Measurements from ENCODE around the gene MASP2.
"Not testable (repeated sequence)": the region's sequence is repeated elsewhere in the genome, so short reads cannot be mapped to it uniquely, and the experiment has no call there.

MASP2 gene

GRCh38 chr1:11039351-11040104 is 7.5 kb downstream of the MASP2 start:
- no peak for DNase-seq (ENCODE audit: low read depth)

DNA sequence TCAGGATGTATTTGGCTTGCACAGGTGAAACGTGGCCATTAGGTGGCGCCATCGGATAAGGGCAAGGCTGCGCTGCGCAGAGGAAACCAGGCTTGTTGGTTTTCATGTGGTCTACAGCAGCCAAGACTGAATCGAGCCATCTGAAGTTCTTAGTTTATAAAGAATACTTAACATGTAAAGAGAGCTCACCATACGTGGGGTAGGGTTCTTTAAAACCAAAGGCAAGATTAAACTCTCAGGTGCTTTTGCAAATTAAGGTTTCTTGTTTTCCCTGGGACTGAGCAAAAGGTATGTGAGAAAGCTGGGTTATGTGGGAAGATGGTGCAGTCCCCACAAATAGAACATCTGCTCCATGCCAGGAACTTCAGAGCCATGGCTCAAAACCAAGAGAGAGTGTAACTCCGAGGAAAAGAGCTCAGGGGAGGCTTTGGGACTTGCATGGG is 9.3 kb downstream of the MASP2 start:
- DNase-seq (ENCODE audit: low read depth), result peak; percentile 83

DNA sequence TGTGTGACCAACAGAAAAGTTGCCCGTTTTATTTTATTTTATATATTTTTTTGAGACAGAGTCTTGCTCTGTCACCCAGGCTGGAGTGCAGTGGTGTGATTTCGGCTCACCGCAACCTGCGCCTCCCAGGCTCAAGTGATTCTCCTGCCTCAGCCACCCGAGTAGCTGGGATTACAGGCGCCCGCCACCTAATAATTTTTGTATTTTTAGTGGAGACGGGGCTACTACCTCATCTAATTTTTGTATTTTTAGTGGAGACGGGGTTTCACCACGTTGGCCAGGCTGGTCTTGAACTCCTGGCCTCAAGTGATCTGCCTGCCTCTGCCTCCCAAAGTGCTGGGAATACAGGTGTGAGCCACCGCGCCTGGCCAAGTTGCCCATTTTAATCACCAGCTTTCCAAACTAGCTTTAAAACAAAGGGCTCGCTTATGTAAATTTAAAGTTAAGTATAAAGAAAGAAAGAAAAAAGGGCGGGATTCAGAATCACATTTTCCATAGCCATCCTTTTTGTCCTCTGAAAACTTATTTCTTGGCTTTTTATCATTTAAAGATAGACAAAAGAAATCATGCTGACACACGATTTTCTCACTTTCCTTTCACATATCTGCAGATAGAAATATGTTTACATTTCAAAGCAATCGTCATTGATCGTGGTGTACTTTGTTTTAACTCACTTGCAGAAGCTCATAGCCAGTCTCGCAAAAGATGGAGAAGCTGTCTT is 9.9 kb downstream of the MASP2 start:
- not testable (repeated sequence) for DNase-seq (ENCODE audit: low read depth)

DNA sequence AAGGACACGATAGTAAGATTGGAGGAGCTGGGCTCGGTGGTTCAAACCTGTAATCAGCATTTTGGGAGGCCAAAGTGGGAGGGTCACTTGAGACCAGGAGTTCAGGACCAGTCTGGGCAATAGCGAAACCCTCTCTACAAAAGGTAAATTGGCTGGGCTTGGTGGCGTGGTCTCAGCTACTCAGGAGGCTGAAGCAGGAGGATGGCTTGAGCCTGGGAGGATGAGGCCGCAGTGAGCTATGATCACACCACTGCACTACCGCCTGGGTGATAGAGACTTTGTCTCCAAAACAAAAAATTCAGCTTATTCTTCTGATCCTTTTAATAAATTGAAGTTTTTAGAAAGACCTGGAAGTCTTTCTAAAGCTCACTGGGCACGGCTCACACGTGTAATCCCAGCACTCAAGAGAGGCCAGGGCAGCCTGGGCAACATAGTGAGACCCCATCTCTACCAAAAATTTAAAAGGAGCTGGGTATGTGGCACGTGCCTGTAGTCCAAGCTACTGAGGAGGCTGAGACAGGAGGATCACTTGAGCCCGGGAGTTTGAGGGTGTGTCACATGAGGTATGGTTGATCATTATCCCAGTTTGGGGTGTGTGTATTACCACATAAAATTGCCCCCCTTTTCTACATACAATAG is 15.3 kb downstream of the MASP2 start:
- DNase-seq (ENCODE audit: low read depth), result no peak

GRCh38 chr1:11030865-11031264 is 16.2 kb downstream of the MASP2 start:
- DNase-seq (ENCODE audit: low read depth), result no peak

- no peak for DNase-seq (ENCODE audit: low read depth)
Measured at GRCh38 chr1:11028018-11028417, 19.0 kb downstream of the MASP2 start.

GRCh38 chr1:11027316-11027715 is 19.7 kb downstream of the MASP2 start:
- DNase-seq (ENCODE audit: low read depth), result no peak

DNA sequence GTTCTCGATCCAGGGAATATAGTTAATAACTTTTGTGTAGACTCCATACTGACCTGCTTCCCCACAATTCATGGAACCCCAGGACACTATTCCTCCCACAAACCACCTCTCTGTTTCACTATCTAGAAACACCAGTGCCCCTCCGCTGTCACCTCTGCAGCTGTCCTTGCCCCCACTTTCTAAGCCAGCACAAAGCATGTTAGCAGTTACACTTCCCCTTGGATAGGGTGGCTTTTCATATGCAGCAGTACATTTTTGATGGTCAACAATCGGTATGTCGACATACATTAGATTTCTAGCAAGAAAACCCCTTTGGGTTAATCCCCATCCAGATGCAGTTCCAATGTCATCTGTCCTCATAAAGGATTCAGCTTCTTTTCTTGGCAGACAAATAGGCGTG is 20.1 kb downstream of the MASP2 start:
- no peak for DNase-seq (ENCODE audit: low read depth)

DNA sequence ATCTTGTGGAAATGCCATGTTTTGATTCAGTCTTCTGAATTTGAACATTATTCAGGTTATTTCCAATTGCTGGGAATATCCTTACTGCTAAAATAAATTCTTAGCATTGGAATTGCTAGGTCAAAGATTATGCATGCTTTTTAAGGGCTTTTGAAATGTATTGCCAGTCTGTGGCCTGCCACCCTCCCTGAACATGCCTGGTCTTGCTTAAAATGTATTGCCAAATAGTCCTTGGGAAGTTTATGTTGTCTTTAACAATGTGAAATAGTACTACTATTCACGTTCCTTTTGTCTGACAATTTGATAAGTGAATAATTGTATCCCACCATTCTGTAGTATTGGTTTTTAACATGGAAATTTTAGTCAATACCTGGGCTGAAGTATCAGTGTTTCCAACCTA is 21.0 kb downstream of the MASP2 start:
- no peak for DNase-seq (ENCODE audit: low read depth)

DNA sequence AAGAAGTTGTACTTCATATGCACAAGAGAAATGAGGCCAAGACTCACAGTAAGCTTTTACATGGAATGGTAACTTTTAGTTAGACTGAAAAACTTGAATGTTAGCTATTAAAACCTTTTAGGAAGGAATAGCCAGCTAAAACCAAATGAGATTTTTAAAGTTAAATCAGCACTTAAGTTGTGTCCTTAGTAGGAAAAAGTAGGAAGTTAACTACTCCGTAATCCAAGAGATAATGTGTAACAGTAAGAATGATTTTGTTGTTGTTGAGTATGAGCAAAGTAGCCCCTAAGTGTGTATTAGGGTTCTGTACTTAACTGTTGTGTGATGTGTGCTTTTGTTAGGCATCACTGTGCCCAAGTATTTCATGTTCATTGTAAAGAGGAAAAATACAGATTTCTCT is 21.4 kb downstream of the MASP2 start:
- DNase-seq (ENCODE audit: low read depth), result no peak

DNA sequence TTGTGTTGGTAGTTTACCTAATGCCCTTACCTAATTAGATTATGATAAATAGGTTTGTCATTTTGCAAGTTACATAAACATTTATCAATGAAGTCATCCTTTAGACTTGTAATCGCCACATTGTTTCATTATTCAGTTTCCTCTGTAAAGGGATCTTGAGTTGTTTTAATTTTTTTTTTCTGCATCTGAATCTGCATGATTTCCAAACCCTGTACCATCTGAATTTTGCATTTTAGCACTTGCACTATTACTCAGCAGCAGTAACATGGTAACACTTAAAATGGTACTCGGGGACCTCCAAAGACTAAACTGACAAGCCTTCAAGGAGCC is 22.2 kb downstream of the MASP2 start:
- no peak for DNase-seq (ENCODE audit: low read depth)

DNA sequence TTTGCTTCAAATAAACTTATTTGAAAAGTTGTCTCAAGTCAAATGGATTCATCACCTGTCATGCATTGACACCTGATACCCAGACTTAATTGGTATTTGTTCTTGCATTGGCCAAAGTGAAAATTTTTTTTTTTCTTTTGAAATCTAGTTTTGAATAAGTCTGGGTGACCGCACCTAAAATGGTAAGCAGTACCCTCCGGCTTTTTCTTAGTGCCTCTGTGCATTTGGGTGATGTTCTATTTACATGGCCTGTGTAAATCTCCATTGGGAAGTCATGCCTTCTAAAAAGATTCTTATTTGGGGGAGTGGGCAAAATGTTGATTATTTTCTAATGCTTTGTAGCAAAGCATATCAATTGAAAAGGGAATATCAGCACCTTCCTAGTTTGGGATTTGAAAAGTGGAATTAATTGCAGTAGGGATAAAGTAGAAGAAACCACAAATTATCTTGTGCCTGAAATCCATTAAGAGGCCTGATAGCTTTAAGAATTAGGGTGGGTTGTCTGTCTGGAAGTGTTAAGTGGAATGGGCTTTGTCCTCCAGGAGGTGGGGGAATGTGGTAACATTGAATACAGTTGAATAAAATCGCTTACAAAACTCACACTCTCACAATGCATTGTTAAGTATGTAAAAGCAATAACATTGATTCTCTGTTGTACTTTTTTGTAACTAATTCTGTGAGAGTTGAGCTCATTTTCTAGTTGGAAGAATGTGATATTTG is 22.7 kb downstream of the MASP2 start:
- no peak for DNase-seq (ENCODE audit: low read depth)

DNA sequence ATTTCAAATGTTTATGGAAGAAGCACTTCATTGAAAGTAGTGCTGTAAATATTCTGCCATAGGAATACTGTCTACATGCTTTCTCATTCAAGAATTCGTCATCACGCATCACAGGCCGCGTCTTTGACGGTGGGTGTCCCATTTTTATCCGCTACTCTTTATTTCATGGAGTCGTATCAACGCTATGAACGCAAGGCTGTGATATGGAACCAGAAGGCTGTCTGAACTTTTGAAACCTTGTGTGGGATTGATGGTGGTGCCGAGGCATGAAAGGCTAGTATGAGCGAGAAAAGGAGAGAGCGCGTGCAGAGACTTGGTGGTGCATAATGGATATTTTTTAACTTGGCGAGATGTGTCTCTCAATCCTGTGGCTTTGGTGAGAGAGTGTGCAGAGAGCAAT is 23.8 kb downstream of the MASP2 start:
- DNase-seq (ENCODE audit: low read depth), result no peak

DNA sequence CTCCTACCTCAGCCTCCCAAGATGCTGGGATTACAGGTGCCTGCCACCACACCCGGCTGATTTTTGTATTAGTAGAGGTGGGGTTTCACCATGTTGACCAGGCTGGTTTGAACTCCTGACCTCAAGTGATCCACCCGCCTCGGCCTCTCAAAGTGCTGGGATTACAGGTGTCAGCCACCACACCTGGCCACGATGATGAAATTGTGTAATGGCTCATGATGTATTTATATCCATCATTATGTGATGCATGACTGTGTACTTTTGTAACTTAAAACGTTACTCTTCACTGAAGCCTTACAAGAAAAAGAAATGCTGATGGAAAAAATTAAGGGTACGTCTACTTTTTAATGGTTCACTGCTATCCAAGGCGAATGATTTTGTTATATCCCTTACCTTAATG is 27.1 kb downstream of the MASP2 start:
- no peak for DNase-seq (ENCODE audit: low read depth)

DNA sequence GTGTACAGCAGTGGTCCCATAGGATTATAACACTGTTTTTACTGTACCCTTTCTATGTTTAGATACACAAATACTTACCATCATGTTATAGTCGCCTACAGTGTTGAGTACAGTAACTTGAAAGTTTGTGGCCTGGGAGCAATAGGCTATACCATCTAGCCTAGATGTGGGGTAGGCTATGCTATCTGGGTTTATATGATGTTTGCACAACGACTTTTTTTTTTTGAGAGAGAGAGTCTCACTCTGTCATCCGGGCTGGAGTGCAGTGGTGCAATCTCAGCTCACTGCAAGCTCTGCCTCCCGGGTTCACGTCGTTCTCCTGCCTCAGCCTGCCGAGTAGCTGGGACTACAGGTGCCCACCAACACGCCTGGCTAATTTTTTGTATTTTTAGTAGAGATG is 27.7 kb downstream of the MASP2 start:
- not testable (repeated sequence) for DNase-seq (ENCODE audit: low read depth)

- no peak for DNase-seq (ENCODE audit: low read depth)
Measured at GRCh38 chr1:11013160-11013531, 33.9 kb downstream of the MASP2 start.

DNA sequence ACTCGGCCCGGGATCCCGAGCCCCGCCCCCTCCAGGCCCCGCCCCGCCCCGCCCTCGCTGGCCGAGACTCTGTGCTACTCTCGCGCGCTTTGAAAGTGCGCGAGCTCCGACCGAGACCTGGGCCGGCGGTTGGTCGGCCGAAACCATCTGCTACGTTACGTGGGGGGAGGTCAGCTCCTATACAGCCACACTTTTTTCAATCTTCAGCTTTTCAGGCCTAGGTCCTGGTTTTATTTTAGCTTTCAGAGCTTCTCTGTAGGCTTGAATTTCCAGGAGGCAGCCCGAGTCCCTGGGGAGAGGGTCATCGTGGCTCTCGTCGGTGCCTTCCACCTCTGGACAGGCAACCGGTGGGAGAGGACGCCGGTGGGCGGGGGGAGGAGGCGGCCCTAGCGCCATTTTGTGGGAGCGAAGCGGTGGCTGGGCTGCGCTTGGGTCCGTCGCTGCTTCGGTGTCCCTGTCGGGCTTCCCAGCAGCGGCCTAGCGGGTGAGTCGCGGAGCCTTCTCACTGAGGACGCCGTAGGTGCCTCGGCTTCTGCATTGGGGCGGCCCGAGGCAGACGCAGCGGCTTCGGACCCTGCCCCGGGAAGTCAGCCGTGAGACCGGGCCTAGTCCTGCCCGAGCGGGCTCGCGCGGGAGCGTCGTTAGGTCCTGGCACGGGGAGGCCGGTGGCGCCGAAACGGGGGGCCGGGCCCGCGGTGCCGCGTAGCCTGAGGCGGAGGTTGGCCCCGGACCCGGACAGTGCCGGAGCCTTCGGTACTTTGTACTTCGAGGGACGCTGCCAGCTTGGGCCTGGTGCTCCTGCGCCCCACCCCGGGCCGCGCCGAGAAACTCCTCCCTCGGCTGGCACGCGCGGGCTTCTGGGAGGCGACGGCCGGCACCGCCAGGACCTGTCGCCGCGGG is 34.5 kb downstream of the MASP2 start, which contains the start of gene TARDBP:
Gene TARDBP (plus strand): TSS at position 395 of the 900 bp plus-strand sequence. CDS start 1,074 bp downstream, outside the sequence.
- DNase-seq (ENCODE audit: low read depth), result peak; percentile 85

DNA sequence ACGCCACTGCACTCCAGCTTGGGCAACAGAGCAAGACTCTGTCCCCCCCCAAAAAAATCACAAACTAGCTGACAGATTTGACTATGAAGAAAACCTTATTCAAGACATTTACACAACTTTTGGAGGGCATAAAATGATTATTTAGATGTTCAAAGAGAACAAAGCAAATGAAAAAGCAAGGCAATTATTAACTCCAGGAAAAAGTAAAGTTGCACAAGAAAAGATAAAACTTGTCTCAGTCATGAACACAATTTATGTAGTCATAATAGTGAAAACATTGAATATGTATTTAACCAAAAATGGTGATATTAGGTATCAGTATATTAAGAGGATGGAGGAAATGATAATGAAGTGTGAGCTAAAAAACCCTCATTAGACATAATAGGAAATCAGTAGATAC is 46.5 kb downstream of the MASP2 start:
- no peak for DNase-seq (ENCODE audit: low read depth)

DNA sequence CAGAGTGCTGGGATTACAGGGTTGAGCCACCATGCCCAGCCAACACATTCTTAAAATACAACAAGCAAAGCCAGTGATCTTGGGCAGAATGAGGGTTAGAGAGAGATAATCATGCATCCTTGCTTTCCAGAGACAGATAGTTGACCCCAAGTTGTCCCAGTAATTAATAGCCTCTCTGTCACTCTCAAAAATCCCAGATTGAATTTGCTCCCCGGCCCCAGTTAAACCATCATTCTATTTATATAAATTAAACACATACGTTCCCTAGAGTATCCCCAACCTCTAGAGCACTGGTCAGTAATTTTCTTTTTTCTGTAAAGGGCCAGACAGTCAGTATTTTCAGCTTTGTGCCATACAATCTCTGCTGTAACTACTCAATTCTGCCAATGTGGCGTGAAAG is 50.9 kb downstream of the MASP2 start:
- DNase-seq (ENCODE audit: low read depth), result no peak

DNA sequence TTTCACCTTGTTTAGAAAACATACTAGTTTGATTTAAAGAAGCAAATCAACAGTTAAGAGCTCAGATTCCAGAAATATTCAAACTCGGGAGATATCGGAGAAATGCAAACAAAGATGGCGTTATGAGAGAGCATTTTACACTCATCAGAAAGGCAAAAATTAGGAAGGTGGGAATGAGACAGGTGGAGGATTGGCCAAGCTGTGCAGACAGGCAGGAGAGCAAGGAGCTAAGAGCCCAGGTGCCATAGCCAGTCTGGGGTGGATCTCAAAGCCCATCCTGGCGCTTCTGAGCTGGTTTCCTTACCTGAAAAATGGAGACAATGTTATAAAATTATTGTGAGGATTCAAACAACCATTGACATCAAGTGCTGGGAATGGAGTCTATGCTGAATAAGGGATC is 54.2 kb downstream of the MASP2 start:
- no peak for DNase-seq (ENCODE audit: low read depth)

GRCh38 chr1:10992004-10992403 is 55.0 kb downstream of the MASP2 start:
- not testable (repeated sequence) for DNase-seq (ENCODE audit: low read depth)

DNA sequence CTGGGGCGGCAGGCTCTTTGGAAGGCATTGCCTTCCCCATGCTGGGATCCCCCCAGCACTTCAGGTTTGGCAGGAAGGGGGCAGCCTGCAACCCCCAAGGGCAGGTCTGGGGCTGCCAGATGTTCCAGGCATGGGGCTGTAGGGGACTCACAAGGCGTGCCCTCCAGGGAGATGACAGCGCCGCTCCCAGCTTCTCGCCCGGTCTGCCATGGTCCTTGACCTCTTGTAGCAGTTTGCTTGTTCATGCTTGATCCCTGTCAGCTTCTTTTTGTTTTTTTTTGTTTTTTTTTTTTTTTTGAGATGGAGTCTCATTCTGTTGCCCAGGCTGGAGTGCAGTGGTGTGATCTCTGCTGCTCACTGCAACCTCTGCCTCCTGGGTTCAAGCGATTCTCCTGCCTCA is 56.2 kb downstream of the MASP2 start:
- no peak for DNase-seq (ENCODE audit: low read depth)

All from stimulated activated CD4-positive, alpha-beta T cell treated with anti-CD3 and anti-CD28 coated beads, Interleukin-2, amount 100 ng/mL, for 4 hours (primary cell).